Measurements from ENCODE around the gene IRF2BP1. TPM values are rescaled to one million over a fixed set of nuclear protein-coding genes. Genes with fewer than 3 reads are reported as not detected.

The IRF2BP1 gene
- total and polyA plus RNA-seq, 2 of the 13 experiments (the other 11 are each of a cell fraction or from before 2014, with no cell fraction given): 4.3 to 14.3 TPM

DNA sequence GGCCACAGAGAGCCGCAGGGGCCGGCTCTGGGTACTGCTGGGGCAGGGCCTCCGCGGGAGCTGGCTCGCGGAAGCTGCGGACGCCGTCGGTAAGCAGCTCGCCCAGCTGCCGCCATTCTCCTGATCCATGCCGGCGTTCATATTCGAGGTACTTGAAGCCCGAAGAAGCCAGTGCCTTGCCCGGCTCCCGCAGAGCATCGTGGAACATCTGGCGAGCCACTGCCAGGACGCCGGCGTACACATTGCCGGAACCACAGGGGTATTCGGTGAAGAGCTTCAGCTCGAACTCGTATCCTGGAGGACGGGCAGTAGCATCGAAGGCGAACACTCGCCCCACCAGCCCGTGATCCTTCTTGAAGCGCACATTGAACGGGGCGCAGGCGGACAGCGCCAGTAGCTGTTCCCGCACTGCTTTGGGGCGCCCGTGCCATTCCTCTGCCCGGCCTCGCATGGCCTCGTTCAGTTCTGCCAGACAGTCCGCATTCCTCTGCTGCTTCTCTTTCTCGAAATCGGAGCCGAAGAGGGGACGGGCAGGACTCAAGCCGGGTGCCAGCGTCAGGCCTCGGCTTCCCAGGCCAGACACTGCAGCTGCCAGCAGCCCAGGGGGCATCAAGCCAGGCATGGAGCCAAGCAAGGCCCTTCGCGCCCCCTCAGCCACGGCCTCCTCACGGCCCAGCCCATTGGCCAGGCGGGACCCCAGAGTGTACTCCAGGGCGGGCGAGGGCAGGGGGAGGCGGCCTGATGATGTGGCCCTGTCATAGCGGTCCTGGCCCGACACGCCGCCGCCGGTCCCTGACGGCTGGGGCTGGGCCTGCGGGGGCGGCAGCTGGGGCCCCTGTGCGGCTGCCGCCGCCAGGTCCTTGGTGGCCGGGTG lies 1.0 kb downstream of the IRF2BP1 start (continued):
- TF ChIP-seq, protein P1, sequence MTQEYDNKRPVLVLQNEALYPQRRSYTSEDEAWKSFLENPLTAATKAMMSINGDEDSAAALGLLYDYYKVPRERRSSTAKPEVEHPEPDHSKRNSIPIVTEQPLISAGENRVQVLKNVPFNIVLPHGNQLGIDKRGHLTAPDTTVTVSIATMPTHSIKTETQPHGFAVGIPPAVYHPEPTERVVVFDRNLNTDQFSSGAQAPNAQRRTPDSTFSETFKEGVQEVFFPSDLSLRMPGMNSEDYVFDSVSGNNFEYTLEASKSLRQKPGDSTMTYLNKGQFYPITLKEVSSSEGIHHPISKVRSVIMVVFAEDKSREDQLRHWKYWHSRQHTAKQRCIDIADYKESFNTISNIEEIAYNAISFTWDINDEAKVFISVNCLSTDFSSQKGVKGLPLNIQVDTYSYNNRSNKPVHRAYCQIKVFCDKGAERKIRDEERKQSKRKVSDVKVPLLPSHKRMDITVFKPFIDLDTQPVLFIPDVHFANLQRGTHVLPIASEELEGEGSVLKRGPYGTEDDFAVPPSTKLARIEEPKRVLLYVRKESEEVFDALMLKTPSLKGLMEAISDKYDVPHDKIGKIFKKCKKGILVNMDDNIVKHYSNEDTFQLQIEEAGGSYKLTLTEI (CRISPR knock-in tag; conservative IDR thresholded peaks at IDR 0.05): no peak
- TF ChIP-seq ZKSCAN1 (IDR thresholded peaks at IDR 0.05; ENCODE audit: low read length) (no peak), ZNF7 (CRISPR knock-in tag; IDR thresholded peaks at IDR 0.05) (no peak), ZNF746 (CRISPR knock-in tag; IDR thresholded peaks at IDR 0.05) (no peak), KLF15 (CRISPR knock-in tag; IDR thresholded peaks at IDR 0.05; ENCODE audit: borderline replicate concordance) (no peak), ZNF883 (CRISPR knock-in tag; IDR thresholded peaks at IDR 0.05; ENCODE audit: not compliant biosample characterization) (no peak), CCAR2 (optimal IDR thresholded peaks at IDR 0.05; ENCODE audit: low read depth, low read length) (no peak), ZNF83 (CRISPR knock-in tag; IDR thresholded peaks at IDR 0.05; ENCODE audit: borderline replicate concordance) (no peak), MED13 (CRISPR knock-in tag; IDR thresholded peaks at IDR 0.05) (no peak), ZFP90 (CRISPR knock-in tag; IDR thresholded peaks at IDR 0.05; ENCODE audit: borderline replicate concordance) (no peak), SALL1 (CRISPR knock-in tag; IDR thresholded peaks at IDR 0.05) (no peak), ZNF335 (CRISPR knock-in tag; IDR thresholded peaks at IDR 0.05) (no peak), SRF (IDR thresholded peaks at IDR 0.05; ENCODE audit: low read depth, low read length) (no peak), BHLHE40 (IDR thresholded peaks at IDR 0.05; ENCODE audit: low read length) (no peak), RAD21 (CRISPR knock-in tag; IDR thresholded peaks at IDR 0.05) (0 out of 2 replicates have a peak, but pooled peaks have one; percentile 7), ATAD3A (CRISPR knock-in tag; IDR thresholded peaks at IDR 0.05) (no peak)
- TF ChIP-seq, protein P2, sequence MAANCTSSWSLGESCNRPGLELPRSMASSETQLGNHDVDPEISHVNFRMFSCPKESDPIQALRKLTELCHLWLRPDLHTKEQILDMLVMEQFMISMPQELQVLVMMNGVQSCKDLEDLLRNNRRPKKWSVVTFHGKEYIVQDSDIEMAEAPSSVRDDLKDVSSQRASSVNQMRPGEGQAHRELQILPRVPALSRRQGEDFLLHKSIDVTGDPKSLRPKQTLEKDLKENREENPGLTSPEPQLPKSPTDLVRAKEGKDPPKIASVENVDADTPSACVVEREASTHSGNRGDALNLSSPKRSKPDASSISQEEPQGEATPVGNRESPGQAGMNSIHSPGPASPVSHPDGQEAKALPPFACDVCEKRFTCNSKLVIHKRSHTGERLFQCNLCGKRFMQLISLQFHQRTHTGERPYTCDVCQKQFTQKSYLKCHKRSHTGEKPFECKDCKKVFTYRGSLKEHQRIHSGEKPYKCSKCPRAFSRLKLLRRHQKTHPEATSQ (CRISPR knock-in tag; IDR thresholded peaks at IDR 0.05; ENCODE audit: borderline replicate concordance): no peak
- TF ChIP-seq, protein P3, sequence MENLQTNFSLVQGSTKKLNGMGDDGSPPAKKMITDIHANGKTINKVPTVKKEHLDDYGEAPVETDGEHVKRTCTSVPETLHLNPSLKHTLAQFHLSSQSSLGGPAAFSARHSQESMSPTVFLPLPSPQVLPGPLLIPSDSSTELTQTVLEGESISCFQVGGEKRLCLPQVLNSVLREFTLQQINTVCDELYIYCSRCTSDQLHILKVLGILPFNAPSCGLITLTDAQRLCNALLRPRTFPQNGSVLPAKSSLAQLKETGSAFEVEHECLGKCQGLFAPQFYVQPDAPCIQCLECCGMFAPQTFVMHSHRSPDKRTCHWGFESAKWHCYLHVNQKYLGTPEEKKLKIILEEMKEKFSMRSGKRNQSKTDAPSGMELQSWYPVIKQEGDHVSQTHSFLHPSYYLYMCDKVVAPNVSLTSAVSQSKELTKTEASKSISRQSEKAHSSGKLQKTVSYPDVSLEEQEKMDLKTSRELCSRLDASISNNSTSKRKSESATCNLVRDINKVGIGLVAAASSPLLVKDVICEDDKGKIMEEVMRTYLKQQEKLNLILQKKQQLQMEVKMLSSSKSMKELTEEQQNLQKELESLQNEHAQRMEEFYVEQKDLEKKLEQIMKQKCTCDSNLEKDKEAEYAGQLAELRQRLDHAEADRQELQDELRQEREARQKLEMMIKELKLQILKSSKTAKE (CRISPR knock-in tag; IDR thresholded peaks at IDR 0.05; ENCODE audit: borderline replicate concordance): no peak
- TF ChIP-seq, protein P4, sequence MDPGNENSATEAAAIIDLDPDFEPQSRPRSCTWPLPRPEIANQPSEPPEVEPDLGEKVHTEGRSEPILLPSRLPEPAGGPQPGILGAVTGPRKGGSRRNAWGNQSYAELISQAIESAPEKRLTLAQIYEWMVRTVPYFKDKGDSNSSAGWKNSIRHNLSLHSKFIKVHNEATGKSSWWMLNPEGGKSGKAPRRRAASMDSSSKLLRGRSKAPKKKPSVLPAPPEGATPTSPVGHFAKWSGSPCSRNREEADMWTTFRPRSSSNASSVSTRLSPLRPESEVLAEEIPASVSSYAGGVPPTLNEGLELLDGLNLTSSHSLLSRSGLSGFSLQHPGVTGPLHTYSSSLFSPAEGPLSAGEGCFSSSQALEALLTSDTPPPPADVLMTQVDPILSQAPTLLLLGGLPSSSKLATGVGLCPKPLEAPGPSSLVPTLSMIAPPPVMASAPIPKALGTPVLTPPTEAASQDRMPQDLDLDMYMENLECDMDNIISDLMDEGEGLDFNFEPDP (CRISPR knock-in tag; conservative IDR thresholded peaks at IDR 0.05): 0 out of 2 replicates have a peak, but pooled peaks have one; percentile 10
- TF ChIP-seq, protein P5, sequence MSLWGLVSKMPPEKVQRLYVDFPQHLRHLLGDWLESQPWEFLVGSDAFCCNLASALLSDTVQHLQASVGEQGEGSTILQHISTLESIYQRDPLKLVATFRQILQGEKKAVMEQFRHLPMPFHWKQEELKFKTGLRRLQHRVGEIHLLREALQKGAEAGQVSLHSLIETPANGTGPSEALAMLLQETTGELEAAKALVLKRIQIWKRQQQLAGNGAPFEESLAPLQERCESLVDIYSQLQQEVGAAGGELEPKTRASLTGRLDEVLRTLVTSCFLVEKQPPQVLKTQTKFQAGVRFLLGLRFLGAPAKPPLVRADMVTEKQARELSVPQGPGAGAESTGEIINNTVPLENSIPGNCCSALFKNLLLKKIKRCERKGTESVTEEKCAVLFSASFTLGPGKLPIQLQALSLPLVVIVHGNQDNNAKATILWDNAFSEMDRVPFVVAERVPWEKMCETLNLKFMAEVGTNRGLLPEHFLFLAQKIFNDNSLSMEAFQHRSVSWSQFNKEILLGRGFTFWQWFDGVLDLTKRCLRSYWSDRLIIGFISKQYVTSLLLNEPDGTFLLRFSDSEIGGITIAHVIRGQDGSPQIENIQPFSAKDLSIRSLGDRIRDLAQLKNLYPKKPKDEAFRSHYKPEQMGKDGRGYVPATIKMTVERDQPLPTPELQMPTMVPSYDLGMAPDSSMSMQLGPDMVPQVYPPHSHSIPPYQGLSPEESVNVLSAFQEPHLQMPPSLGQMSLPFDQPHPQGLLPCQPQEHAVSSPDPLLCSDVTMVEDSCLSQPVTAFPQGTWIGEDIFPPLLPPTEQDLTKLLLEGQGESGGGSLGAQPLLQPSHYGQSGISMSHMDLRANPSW (CRISPR knock-in tag; IDR thresholded peaks at IDR 0.05; ENCODE audit: borderline replicate concordance): no peak

Measured in HepG2 (cell line).